ENCODE data around the gene IFRD2.

IFRD2 gene

GRCh38 chr3:50297896-50298725 lies 5.9 kb upstream of the IFRD2 start:
- H2AFZ ChIP-seq (ENCODE audit: low read length): peak overlapping the region; percentile 91
- H2BK15ac ChIP-seq (ENCODE audit: low read length): no peak overlapping the region
- H3K23ac ChIP-seq (ENCODE audit: low read depth, low read length, poor library complexity): no peak overlapping the region
- H3K14ac ChIP-seq (ENCODE audit: low read length): no peak overlapping the region
- H3K27me3 ChIP-seq (ENCODE audit: control insufficient read depth in 3 of 3, insufficient read depth in 3 of 3, low read depth in 1 of 3, low read length in 3 of 3): no peaks in the 10 kb centered on the region
- H2BK5ac ChIP-seq (ENCODE audit: low read length): no peak overlapping the region
- no peak overlapping the region for H3K27ac ChIP-seq (replicated peaks; ENCODE audit: low read length)
- no peak overlapping the region for H4K8ac ChIP-seq (ENCODE audit: low read depth, low read length)
- no peaks in the 10 kb centered on the region for H3K36me3 ChIP-seq (replicated peaks in 1 of 2; ENCODE audit: control insufficient read depth in 2 of 2, insufficient read depth in 2 of 2, low read length in 2 of 2)
- no CpG with 5 or more reads among the region's 9 CpGs for WGBS, 2 donors (ENCODE audit: extremely low coverage in 2 of 2, insufficient read length in 2 of 2, insufficient replicate concordance in 1 of 2)
- peaks cover 11 to 13% of the 10 kb centered on the region in 2 donors for H3K4me1 ChIP-seq (ENCODE audit: control insufficient read depth in 2 of 2, insufficient read depth in 1 of 2, low read depth in 1 of 2, low read length in 2 of 2)
- no peaks in the 10 kb centered on the region for H3K9me3 ChIP-seq (replicated peaks in 1 of 2; ENCODE audit: control insufficient read depth in 2 of 2, insufficient read depth in 1 of 2, low read depth in 1 of 2, low read length in 2 of 2)
- DNase-seq (ENCODE audit: low spot score): no peak
- H4K91ac ChIP-seq (ENCODE audit: low read depth, low read length, poor library complexity): no peak overlapping the region
- H3K4ac ChIP-seq (ENCODE audit: low read length): no peak overlapping the region
- no peak overlapping the region for H2AK5ac ChIP-seq (ENCODE audit: low read depth, low read length)
- H3K4me2 ChIP-seq (ENCODE audit: insufficient read depth, low read length, poor library complexity, severe bottlenecking): peak overlapping the region; percentile 100
- peak overlapping the region; percentile 70 for H3K18ac ChIP-seq (ENCODE audit: low read length)
- peak overlapping the region; percentile 57 for H3K9ac ChIP-seq (ENCODE audit: low read depth, low read length, poor library complexity)
- H3K4me3 ChIP-seq (ENCODE audit: low read length in 2 of 2): peak overlapping the region; percentile 82 to 95
- no peak overlapping the region for H2BK12ac ChIP-seq (ENCODE audit: low read length)
- H2BK120ac ChIP-seq (ENCODE audit: low read depth, low read length): no peak overlapping the region
- no peaks in the 10 kb centered on the region for H3K79me1 ChIP-seq (ENCODE audit: low read depth, low read length)

- Histone ChIP-seq H2BK120ac (ENCODE audit: low read depth, low read length) (no peak overlapping the region), H3K27ac (replicated peaks; ENCODE audit: low read length) (no peak overlapping the region), H3K9me3 (replicated peaks in 1 of 2; ENCODE audit: control insufficient read depth in 2 of 2, insufficient read depth in 1 of 2, low read depth in 1 of 2, low read length in 2 of 2) (no peaks in the 10 kb centered on the region), H2BK15ac (ENCODE audit: low read length) (no peak overlapping the region), H3K23ac (ENCODE audit: low read depth, low read length, poor library complexity) (no peak overlapping the region), H3K27me3 (ENCODE audit: control insufficient read depth in 3 of 3, insufficient read depth in 3 of 3, low read depth in 1 of 3, low read length in 3 of 3) (no peaks in the 10 kb centered on the region), H3K9ac (ENCODE audit: low read depth, low read length, poor library complexity) (no peak overlapping the region), H3K4me3 (ENCODE audit: low read length in 2 of 2) (no peak overlapping the region), H3K4ac (ENCODE audit: low read length) (no peak overlapping the region), H2AFZ (ENCODE audit: low read length) (no peak overlapping the region), H4K91ac (ENCODE audit: low read depth, low read length, poor library complexity) (no peak overlapping the region), H2BK12ac (ENCODE audit: low read length) (no peak overlapping the region), H3K14ac (ENCODE audit: low read length) (no peak overlapping the region), H3K4me1 (ENCODE audit: control insufficient read depth in 2 of 2, insufficient read depth in 1 of 2, low read depth in 1 of 2, low read length in 2 of 2) (peaks cover 10 to 17% of the 10 kb centered on the region in 2 donors), H2BK5ac (ENCODE audit: low read length) (no peak overlapping the region), H4K8ac (ENCODE audit: low read depth, low read length) (no peak overlapping the region), H3K18ac (ENCODE audit: low read length) (no peak overlapping the region), H3K4me2 (ENCODE audit: insufficient read depth, low read length, poor library complexity, severe bottlenecking) (no peak overlapping the region), H2AK5ac (ENCODE audit: low read depth, low read length) (no peak overlapping the region), H3K36me3 (replicated peaks in 1 of 2; ENCODE audit: control insufficient read depth in 2 of 2, insufficient read depth in 2 of 2, low read length in 2 of 2) (no peaks in the 10 kb centered on the region), H3K79me1 (ENCODE audit: low read depth, low read length) (no peaks in the 10 kb centered on the region)
- no peak for DNase-seq (ENCODE audit: low spot score)
- no CpG with 5 or more reads among the region's 2 CpGs for WGBS, 2 donors (ENCODE audit: extremely low coverage in 2 of 2, insufficient read length in 2 of 2, insufficient replicate concordance in 1 of 2)
Observed at GRCh38 chr3:50297384-50297775, 5.2 kb upstream of the IFRD2 start.

- H3K9me3 ChIP-seq (replicated peaks in 1 of 2; ENCODE audit: control insufficient read depth in 2 of 2, insufficient read depth in 1 of 2, low read depth in 1 of 2, low read length in 2 of 2): no peaks in the 10 kb centered on the region
- no peak overlapping the region for H3K18ac ChIP-seq (ENCODE audit: low read length)
- H4K91ac ChIP-seq (ENCODE audit: low read depth, low read length, poor library complexity): no peak overlapping the region
- H2BK5ac ChIP-seq (ENCODE audit: low read length): no peak overlapping the region
- no peak overlapping the region for H3K27ac ChIP-seq (replicated peaks; ENCODE audit: low read length)
- H2AK5ac ChIP-seq (ENCODE audit: low read depth, low read length): no peak overlapping the region
- no peak overlapping the region for H3K23ac ChIP-seq (ENCODE audit: low read depth, low read length, poor library complexity)
- no peak overlapping the region for H3K14ac ChIP-seq (ENCODE audit: low read length)
- no peaks in the 10 kb centered on the region for H3K36me3 ChIP-seq (replicated peaks in 1 of 2; ENCODE audit: control insufficient read depth in 2 of 2, insufficient read depth in 2 of 2, low read length in 2 of 2)
- H3K4me1 ChIP-seq (ENCODE audit: control insufficient read depth in 2 of 2, insufficient read depth in 1 of 2, low read depth in 1 of 2, low read length in 2 of 2): peaks cover 10 to 17% of the 10 kb centered on the region in 2 donors
- H3K4me3 ChIP-seq (ENCODE audit: low read length in 2 of 2): no peak overlapping the region
- H3K9ac ChIP-seq (ENCODE audit: low read depth, low read length, poor library complexity): no peak overlapping the region
- WGBS, 2 donors (ENCODE audit: extremely low coverage in 2 of 2, insufficient read length in 2 of 2, insufficient replicate concordance in 1 of 2): no CpG with 5 or more reads among the region's 18 CpGs
- H3K79me1 ChIP-seq (ENCODE audit: low read depth, low read length): peaks cover under 1% of the 10 kb centered on the region
- H2BK12ac ChIP-seq (ENCODE audit: low read length): no peak overlapping the region
- H3K27me3 ChIP-seq (ENCODE audit: control insufficient read depth in 3 of 3, insufficient read depth in 3 of 3, low read depth in 1 of 3, low read length in 3 of 3): no peaks in the 10 kb centered on the region
- H2AFZ ChIP-seq (ENCODE audit: low read length): no peak overlapping the region
- no peak overlapping the region for H2BK120ac ChIP-seq (ENCODE audit: low read depth, low read length)
- H3K4ac ChIP-seq (ENCODE audit: low read length): no peak overlapping the region
- H3K4me2 ChIP-seq (ENCODE audit: insufficient read depth, low read length, poor library complexity, severe bottlenecking): no peak overlapping the region
- DNase-seq (ENCODE audit: low spot score): no peak
- no peak overlapping the region for H2BK15ac ChIP-seq (ENCODE audit: low read length)
- H4K8ac ChIP-seq (ENCODE audit: low read depth, low read length): no peak overlapping the region
Observed at GRCh38 chr3:50296721-50297383, 4.6 kb upstream of the IFRD2 start.

All from neuronal stem cell (in vitro differentiated cells).